GM20431 (cell line): ENCODE results near the gene IFNA7.
"Not testable (repeated sequence)": the region's sequence is repeated elsewhere in the genome, so short reads cannot be mapped to it uniquely, and the experiment has no call there.

Experiments
- in situ Hi-C: fragments of 300-500 bp; cut with MseI, MboI; formaldehyde crosslinking; loops from one replicate; pipeline ENCODE4 v1.15.0; 2020; ENCODE audit warnings: low sequenced_read_pairs; ENCODE audit not compliant: unreplicated experiment

IFNA7 gene

GRCh38 chr9:21187487-21187886 lies 14.5 kb downstream of the IFNA7 start, which contains the start of gene IFNA4:
TSS of gene IFNA4 (minus strand) at chr9:21187587. CDS start at chr9:21187531, 56 bp downstream.
- in situ Hi-C loops, result not testable (repeated sequence)

DNA sequence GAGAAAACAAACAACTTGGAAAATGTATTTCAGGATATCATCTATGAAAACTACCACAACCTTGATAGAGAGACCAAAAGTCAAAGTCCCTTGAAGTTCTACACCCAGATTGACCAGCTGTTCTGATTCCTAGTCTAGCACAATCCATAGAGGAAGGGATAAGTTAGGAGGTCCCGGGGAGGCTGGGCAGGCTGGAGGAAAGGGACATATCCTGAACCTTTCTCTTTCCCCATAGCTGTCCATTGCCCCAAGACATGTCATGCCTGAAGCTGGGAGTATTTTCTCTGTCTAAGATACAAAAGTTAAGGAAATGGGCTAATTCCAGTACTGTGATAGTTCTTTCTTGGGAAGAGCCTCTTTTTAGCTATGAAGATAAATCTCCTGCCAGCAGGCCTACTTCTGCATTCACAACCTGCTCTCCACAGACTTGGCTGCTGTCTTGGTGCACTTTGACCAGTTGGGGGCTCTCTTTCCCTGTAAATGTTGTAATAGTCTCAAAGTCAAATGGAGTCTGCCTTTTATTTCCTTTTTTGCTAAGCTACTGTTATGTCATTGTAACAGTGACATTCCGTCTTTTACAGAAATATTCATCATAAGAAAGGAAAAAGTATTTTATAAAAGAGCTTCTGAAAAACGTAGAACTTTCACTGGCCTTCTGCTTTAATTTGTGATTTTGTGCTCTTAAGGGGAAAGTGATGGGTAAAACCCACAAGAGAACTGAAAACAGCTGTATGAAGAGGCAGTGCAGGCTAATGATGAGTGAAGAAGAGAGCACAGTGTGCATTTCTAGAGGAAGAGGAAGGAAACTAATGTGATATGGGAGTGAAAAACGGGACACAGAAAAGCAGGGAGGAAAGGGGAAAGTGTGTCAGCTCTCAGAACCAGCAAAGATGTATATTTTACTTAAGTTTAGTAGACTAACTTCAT lies 18.9 kb downstream of the IFNA7 start:
- in situ Hi-C loops, result not testable (repeated sequence)

DNA sequence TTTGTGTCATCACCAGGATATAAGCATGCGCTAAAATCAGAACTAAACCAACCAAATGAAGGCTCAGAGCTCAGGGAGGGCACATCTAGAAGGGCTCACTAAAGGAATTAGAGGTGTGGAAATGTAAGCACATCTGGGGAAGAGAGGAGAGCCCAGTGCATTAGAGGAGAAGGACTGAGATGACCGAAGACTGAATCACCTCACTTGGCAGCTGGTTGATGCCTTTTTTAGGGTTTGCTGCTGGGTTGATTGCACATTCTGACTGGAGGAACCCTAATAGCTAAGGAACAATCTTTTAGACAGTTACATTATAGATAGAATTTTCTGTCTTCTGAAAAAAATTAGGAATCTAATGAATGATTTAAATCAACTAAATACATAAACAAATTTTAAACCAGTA lies 27.3 kb downstream of the IFNA7 start:
- in situ Hi-C loops, result no loop called here

- in situ Hi-C loops, result no loop called here
Measured at GRCh38 chr9:21172156-21172555, 29.8 kb downstream of the IFNA7 start.

GRCh38 chr9:21171351-21171750 lies 30.7 kb downstream of the IFNA7 start:
- in situ Hi-C loops, result no loop called here

DNA sequence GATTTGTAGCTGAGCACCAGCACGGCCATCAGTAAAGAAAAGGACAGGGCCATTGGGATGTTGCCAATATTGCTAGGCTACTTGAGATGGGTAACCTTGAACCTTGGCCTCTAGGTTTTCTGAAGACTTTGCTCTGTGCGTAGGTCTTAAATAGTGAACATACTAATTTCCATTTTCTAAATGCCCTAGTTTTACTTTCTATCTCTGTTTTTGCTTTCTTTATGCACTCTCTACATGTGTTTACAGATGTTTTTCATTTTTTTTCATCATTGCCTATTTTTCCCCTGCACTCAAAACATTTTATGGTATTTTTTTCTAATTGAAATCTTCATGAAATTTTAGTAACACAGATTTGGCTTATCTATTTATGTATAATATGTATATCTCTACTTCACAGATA lies 35.4 kb downstream of the IFNA7 start, which contains the start of gene IFNA21:
IFNA21 (minus strand) TSS at position 101 of the 400 bp plus-strand sequence; CDS start at position 53, 48 bp downstream.
- in situ Hi-C loops, result not testable (repeated sequence)

DNA sequence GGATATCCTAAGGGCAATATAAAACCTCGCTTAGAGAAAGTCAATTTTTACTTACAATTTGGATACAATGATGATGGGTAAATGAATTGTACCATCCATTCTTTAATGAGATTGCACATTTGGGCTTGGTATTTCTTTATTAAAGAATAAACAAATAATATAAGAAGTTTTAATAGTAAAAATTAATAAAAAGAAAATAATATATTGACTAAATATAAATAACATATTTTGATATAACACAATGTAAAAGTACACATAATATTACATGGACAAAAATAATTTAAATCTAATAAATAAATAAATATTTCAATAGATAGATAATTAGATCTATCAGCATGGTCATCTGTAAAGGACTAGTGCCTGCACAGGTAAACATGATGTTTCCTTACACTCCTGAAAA lies 36.5 kb downstream of the IFNA7 start:
- in situ Hi-C loops, result no loop called here

DNA sequence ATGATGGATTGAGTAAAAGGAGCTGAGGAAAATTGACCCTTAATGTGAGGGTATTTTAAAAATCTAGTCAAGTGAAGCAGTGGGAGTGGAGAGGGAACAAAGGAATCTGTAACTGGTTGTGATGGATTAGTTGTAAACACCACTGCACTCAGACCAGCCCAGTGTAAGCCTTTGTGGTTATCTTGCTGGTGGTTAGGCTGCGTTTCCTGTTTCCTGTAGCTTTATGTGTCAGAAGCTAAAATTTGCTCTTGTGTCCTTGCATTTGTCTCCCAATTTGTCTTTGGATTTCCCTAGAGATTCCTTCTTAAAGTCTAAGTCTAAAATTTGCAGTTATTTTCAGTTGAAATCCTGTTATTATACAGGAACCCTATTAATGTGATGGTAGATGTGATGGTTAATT lies 41.8 kb downstream of the IFNA7 start:
- in situ Hi-C loops, result no loop called here

DNA sequence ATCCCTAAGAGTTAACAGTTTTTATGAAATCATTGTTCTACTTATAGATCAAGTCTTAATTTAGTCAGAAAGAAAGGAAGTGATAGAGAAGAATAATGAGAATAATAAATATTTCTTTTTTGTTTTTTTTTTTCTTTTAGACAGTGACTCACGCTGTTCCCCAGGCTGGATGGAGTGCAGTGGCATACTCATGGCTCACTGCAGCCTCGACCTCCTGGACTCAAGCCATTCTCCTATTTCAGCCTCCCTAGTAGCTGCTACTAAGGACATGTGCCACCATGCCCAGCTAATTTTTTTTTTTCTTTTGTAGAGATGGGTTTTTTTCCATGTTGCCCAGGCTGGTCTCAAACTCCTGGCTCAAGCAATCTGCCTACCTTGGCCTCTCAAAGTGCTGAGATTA lies 46.5 kb downstream of the IFNA7 start:
- in situ Hi-C loops, result no loop called here

DNA sequence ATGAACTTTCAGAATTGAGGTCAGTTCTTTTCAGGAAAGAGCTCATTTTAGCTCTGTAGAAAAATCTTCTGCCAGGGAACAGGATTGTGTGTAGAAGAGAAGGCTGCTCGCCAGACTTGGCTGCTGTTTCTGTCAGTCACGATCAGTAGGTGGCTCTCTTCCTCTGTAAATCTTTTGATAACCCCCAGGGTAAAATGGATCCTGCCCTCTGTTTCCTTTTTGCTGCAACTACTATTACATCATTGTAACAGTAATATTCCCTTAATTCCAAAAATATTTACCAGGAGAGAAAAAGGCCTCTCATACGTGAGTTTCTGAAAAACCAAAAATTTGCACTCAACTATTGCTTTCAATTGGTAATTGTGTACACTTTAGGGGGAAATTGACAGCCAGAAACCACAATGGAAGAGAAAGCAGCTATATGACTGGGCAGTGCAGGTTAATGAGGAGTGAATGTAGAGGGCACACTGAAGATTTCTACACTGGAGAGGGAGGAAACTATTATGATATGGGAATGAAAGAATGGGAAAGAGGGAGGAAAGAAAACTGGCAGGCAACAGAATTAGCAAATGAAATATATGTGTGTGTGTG lies 47.9 kb downstream of the IFNA7 start:
- in situ Hi-C loops, result no loop called here

DNA sequence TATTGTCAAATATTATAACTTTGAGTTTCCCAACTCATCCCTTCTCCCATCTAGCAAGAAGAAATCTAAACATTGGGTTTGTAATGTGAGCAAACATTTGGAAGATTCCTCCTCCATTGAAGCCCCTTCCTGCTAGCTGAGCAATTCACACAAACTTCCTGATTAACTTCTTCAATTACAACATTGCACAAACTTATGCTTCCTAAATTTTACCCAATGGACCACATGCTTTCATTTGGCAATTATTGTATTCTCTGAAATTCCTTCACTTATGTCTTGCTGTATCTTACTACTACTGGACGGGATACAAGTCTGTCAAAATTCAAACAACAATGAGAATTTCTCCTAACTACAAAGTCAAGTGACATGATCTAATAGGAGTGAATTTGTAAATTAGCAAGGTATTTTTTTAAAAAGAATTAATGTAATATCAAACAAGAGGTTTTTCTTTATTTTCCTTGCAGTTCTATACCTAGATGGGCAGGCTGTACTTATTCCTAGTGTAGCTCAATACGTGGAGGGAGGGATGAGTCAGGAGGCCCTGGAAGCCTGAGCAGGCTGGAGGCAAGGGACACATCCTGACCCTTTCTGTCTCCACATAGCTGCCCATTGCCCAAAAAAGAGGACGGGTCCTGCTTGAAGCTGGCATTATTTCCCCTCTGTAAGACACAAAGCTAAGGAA lies 48.5 kb downstream of the IFNA7 start:
- in situ Hi-C loops, result no loop called here
